GM12891 (cell line): ENCODE results near the gene ICOS.

Source experiments
- PAX5 ChIP-seq: IDR thresholded peaks from 2 replicates; pipeline ENCODE4 v1.6.1; 2011; ENCODE audit warnings: low read length, moderate library complexity, mild to moderate bottlenecking; ENCODE audit not compliant: insufficient read depth, severe bottlenecking
- POLR2A ChIP-seq: IDR thresholded peaks from 2 replicates; pipeline ENCODE4 v1.6.1; 2011; ENCODE audit warnings: low read depth, low read length, control low read depth
- POLR2AphosphoS5 ChIP-seq: IDR thresholded peaks from 2 replicates; pipeline ENCODE4 v1.6.1; 2011; ENCODE audit warnings: low read depth, low read length, control low read depth
- SPI1 ChIP-seq: IDR thresholded peaks from 2 replicates; pipeline ENCODE4 v1.6.1; 2011; ENCODE audit warnings: low read depth, low read length, control low read depth
- TAF1 ChIP-seq: IDR thresholded peaks from 2 replicates; pipeline ENCODE4 v1.6.1; 2011; ENCODE audit warnings: low read depth, low read length, control low read depth

DNA sequence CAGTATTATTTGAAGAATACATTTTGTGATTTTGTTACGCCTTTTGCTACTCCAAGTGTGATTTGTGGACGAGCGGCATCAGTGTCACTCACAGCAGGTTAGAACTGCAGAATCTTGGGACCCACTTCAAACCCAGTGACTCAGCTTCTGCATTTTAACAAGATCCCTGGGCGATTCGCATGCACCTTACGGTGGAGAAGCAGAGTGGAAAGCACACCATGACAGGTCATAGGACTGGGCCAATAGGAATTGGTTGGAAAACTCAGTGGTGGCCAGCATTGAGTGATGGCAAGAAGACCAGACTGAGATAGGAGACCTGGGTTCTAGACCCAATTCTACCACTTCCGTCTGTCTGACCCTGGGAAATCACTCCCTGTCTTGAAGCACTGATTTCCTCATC lies 42.7 kb upstream of the ICOS start:
- TF ChIP-seq POLR2A, result no peak
- TF ChIP-seq POLR2AphosphoS5, result no peak
- TF ChIP-seq TAF1, result no peak
- no peak for TF ChIP-seq SPI1
- TF ChIP-seq PAX5, result no peak
